Duodenal mucosa (tissue), 2 donors: ENCODE results near the gene PPP1CB.

Experiments used
- H3K27ac ChIP-seq: one replicate; pipeline ENCODE4 v1.7.0; 2013; ENCODE audit warnings: low read depth, low read length
- H3K27me3 ChIP-seq, 2 donors: one replicate each; pipeline ENCODE4 v1.7.0; 2013; ENCODE audit warnings: low read length in 2 of 2, control low read depth in 1 of 2; ENCODE audit not compliant: insufficient read depth in 2 of 2, control insufficient read depth in 1 of 2
- H3K36me3 ChIP-seq, 2 donors: one replicate each; pipeline ENCODE4 v1.7.0; 2013; ENCODE audit warnings: low read length in 2 of 2, control low read depth in 1 of 2; ENCODE audit not compliant: insufficient read depth in 2 of 2, control insufficient read depth in 1 of 2
- H3K4me1 ChIP-seq, 2 donors: one replicate each; pipeline ENCODE4 v1.7.0; 2013; ENCODE audit warnings: low read length in 2 of 2, control low read depth in 1 of 2; ENCODE audit not compliant: insufficient read depth in 2 of 2, control insufficient read depth in 1 of 2
- H3K4me3 ChIP-seq, 2 donors: one replicate each; pipeline ENCODE4 v1.7.0; 2013; ENCODE audit warnings: low read length in 2 of 2, low read depth in 1 of 2
- H3K9ac ChIP-seq, 2 donors: one replicate each; pipeline ENCODE4 v1.7.0; 2013; ENCODE audit warnings: low read length in 2 of 2, low read depth in 1 of 2
- H3K9me3 ChIP-seq, 2 donors: one replicate each; pipeline ENCODE4 v1.7.0; 2013; ENCODE audit warnings: low read length in 2 of 2, control low read depth in 1 of 2; ENCODE audit not compliant: control insufficient read depth in 1 of 2

Gene PPP1CB

DNA sequence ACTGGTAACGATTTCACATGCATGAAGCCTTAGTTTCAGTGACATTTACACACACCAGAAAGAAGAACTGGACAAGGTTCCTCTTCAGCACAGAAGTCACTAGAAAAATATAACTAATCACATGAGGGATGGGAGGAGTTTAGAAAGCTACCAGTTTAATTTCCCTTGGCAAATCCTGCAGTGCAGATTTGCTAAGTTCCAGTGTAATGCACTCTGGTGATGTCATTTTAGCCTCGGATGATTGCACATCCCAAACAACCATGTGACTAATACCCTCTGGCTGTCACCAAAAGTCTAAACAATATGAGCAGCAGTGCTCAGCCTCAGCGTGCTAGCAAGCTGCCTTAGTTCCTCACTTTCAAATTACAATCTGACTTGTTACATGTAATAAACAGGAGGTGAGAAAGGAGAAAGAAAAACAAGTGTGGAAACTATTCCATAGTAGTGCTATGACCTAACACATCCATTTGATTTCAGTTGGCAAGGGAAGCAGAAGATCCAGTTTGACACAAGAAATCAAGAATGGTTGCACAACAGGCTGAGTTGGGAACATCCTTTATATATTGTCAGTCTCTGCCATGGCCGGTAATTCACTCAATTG lies 35.3 kb upstream of the PPP1CB start:
- Histone ChIP-seq H3K27ac (peak overlapping the region; percentile 70), H3K4me3 (no peak overlapping the region), H3K9me3 (no peaks in the 10 kb centered on the region), H3K27me3 (no peaks in the 10 kb centered on the region), H3K9ac (no peak overlapping the region), H3K4me1 (peaks cover 0 to 18% of the 10 kb centered on the region in 2 donors), H3K36me3 (no peaks in the 10 kb centered on the region)

DNA sequence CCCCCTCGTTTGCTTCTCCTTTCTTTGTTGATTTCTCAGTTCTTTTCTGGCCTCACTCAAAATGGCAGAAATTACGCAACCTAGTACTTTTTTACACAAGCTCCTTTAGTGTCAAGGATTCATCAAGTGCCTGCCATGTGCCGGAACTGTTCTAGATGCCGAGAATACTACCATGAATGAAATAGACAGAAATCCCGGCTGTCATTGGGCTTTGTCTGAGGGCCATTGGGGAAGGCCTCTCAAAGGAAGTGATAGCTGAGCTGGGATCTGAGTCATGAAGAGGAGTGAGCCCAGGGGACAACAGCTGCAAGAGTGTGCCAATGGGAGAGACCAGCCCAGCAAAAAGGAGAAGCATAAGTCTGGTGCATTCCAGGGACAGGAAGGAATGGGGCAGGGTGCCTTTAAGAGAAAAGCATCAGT lies 34.3 kb upstream of the PPP1CB start:
- Histone ChIP-seq H3K9ac (no peak overlapping the region), H3K27me3 (no peaks in the 10 kb centered on the region), H3K4me3 (no peak overlapping the region)

DNA sequence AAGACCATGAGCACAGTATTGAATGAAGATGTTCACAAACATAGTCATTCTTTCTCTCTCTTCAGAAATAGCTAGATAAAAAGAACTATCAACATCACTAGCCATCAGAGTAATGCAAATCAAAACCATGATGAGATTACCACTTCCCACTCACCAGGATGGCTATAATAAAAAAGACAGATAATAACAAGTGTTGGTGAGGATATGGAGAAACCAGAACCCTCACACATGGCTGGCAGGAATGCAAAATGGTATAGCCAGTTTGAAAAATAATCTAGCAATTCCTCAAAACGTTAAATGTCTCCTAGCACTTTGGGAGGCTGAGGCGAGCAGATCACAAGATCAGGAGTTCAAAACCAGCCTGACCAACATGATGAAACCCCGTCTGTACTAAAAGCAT lies 31.3 kb upstream of the PPP1CB start:
- Histone ChIP-seq H3K9me3 (no peaks in the 10 kb centered on the region), H3K4me3 (no peak overlapping the region), H3K36me3 (no peaks in the 10 kb centered on the region), H3K27ac (no peak overlapping the region), H3K27me3 (no peaks in the 10 kb centered on the region), H3K9ac (no peak overlapping the region), H3K4me1 (peaks cover 0 to 18% of the 10 kb centered on the region in 2 donors)

More for the DNA sequence above, 34.3 kb upstream of the PPP1CB start:
- Histone ChIP-seq H3K4me1 (peaks cover 0 to 18% of the 10 kb centered on the region in 2 donors), H3K27ac (no peak overlapping the region), H3K36me3 (no peaks in the 10 kb centered on the region), H3K9me3 (no peaks in the 10 kb centered on the region)

DNA sequence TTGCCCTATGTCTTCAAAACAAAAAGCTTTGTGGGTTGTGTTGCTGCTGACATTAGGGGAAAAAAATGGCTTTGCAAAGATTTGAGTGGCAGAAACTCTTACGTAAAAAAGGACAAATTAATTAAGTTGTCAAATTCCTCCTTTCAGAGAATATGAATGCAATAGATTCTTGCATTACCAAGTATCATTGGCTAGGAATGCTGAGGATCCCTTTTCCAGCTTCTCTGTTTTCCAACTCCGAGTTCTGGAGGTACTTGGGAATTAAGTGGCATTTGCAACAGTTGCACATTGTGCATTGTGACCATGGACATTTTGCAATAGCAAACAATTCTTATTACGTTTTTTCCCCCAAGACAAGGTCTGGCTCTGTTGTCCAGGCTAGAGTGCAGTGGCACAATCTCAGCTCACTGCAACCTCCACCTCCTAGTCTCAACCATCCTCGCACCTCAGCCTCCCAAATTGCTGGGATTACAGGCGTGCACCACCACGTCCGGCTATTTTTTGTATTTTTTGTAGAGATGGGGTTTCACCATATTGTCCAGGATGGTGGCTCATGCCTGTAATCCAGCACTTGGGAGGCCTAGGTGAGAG lies 29.9 kb upstream of the PPP1CB start:
- no peaks in the 10 kb centered on the region for H3K27me3 ChIP-seq

DNA sequence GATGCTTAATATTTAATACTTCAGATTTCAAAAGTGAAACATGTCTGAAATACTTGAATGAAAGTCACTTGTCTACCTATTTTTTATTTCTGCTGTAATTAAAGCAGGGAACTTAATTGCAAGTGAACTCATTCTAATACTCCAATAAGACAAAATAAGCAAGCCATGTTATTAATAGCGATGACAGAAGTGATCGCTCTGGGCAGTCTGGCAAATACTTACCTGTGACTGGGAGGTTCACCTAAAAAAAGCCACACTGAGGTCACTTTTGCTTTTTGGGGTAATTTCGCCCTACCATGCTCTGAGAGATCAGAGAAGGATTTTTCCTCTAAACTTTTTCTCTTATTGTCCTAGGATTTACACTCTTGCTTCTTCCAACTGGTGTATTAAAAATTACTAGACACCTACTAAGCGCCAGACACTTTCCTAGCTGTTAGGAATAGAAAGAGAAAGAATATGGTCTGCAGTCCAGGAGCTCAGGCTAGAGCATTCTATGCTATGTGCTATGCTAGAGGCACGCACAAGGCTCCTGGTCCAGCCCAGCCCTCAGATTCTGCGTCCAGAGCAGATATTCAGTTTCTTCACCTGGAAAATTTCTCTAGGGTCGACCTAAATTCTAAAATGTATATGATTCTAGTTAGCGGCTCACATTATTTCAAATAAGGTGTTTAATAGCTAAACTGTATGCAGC lies 26.5 kb upstream of the PPP1CB start:
- Histone ChIP-seq H3K9me3 (no peaks in the 10 kb centered on the region), H3K27me3 (no peaks in the 10 kb centered on the region), H3K9ac (no peak overlapping the region), H3K4me3 (no peak overlapping the region), H3K27ac (no peak overlapping the region), H3K4me1 (no peaks in the 10 kb centered on the region), H3K36me3 (no peaks in the 10 kb centered on the region)

More for the DNA sequence above, 29.9 kb upstream of the PPP1CB start:
- no peak overlapping the region for H3K27ac ChIP-seq
- H3K9ac ChIP-seq = no peak overlapping the region
- no peaks in the 10 kb centered on the region for H3K9me3 ChIP-seq
- H3K4me1 ChIP-seq = peaks cover 0 to 9% of the 10 kb centered on the region in 2 donors
- H3K4me3 ChIP-seq = no peak overlapping the region
- no peaks in the 10 kb centered on the region for H3K36me3 ChIP-seq

DNA sequence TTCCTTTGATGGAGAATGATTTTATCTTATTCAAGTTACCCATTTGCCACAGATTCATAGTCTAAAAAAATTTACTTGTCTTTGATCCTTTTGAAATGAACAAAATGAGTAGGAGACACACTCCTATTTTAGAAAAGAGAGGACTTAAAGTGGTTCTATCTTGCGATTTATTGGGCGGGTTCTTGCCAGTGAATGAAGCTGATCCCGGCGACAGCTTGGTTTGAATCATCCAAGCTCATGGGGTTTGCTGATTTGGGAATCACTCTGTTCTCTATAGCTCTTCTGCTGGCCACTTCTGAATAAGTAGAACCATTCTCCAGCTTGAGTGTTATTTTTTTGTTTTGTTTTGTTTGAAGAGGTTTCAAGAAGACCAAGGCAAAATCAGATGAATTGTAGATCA lies 25.5 kb upstream of the PPP1CB start:
- H3K4me3 ChIP-seq = no peak overlapping the region
- H3K27me3 ChIP-seq = no peaks in the 10 kb centered on the region
- H3K36me3 ChIP-seq = no peaks in the 10 kb centered on the region
- no peak overlapping the region for H3K9ac ChIP-seq
- H3K27ac ChIP-seq = no peak overlapping the region
- H3K4me1 ChIP-seq = no peaks in the 10 kb centered on the region
- H3K9me3 ChIP-seq = no peaks in the 10 kb centered on the region

DNA sequence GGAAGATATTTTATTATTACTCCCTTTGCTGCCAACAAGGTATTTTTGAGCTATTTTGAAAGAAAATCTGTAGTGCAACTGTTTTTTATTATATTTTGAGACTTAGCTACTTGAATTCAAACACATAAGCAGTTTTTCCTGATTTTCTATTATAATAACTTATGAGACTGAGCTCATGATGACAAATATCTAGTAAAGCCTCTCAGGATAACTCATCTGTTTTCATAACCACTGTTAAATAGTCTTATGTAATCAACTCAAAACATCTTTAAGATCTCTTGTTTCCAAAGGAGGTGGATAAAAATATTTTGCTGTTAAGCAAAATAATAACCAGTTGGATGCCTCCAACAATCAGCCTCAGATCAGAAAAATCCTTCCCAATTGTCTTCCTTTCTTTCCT lies 21.9 kb upstream of the PPP1CB start:
- no peaks in the 10 kb centered on the region for H3K9me3 ChIP-seq
- H3K4me3 ChIP-seq = no peak overlapping the region
- no peaks in the 10 kb centered on the region for H3K36me3 ChIP-seq
- H3K27me3 ChIP-seq = no peaks in the 10 kb centered on the region
- H3K9ac ChIP-seq = no peak overlapping the region
- H3K27ac ChIP-seq = no peak overlapping the region
- H3K4me1 ChIP-seq = no peaks in the 10 kb centered on the region

DNA sequence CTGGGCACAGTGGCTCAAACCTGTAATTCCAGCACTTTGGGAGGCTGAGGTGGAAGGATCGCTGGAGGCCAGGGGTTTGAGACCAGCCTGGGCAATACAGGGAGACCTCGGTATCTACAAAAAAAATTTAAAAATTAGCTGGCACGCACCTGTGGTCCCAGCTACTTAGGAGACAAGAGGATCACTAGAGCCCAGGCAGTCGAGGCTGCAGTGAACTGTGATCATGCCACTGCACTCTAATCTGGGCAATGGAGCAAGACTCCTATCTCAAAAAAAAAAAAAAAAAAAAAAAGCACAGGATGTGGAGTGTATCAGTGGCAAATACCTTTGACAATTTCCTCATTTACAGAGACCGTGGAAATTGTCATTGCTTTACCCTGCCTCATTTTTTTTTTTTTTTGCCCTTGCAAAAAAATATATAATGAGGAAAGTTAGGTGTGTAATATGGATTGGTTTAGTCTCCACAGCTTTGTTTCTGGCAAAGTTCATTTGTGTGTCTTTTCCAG lies 20.9 kb upstream of the PPP1CB start:
- H3K27me3 ChIP-seq = no peaks in the 10 kb centered on the region
- no peaks in the 10 kb centered on the region for H3K36me3 ChIP-seq
- no peak overlapping the region for H3K27ac ChIP-seq
- H3K9ac ChIP-seq = no peak overlapping the region
- no peaks in the 10 kb centered on the region for H3K9me3 ChIP-seq
- no peaks in the 10 kb centered on the region for H3K4me1 ChIP-seq
- no peak overlapping the region for H3K4me3 ChIP-seq

DNA sequence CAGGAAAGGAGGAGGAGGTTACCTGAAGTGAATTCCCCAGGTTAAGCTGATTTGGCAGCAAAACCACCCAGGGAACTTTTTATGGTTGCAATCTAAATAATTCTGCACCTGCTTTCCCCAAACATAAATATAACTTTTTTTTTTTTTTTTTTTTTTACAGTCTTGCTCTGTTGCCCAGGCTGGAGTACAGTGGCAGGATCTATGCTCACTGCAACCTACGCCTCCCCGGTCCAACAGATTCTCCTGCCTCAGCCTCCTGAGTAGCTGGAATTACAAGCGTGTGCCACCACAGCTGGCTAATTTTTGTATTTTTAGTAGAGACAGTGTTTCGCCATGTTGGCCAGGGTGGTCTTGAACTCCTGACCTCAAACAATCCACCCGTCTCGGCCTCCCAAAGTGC lies 16.1 kb upstream of the PPP1CB start:
- no peaks in the 10 kb centered on the region for H3K27me3 ChIP-seq
- no peak overlapping the region for H3K27ac ChIP-seq
- no peak overlapping the region for H3K4me3 ChIP-seq

DNA sequence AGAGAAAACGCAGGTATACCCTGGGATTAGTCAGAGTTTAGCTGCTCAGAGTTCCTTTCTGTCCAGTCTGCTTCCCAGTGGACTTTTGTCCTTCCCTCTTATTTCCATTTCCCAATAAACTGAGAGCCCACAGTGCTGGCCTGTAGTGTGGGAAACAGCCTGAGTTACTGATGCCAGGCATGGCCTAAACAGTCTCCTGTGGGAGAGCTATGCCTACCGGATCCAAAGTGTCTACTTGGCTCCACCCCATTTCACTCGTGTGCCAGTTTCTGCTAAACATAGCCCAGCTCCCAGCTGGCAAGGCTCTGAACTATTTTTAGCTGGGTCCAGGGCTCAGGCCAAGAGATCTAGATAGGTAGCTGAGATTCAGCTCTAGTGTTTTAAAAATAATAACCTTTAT lies 15.6 kb upstream of the PPP1CB start:
- peaks cover 0 to 7% of the 10 kb centered on the region in 2 donors for H3K9me3 ChIP-seq
- no peak overlapping the region for H3K27ac ChIP-seq
- H3K4me1 ChIP-seq = no peaks in the 10 kb centered on the region
- H3K36me3 ChIP-seq = no peaks in the 10 kb centered on the region
- no peaks in the 10 kb centered on the region for H3K27me3 ChIP-seq
- no peak overlapping the region for H3K4me3 ChIP-seq
- no peak overlapping the region for H3K9ac ChIP-seq

More for the DNA sequence above, 16.1 kb upstream of the PPP1CB start:
- no peaks in the 10 kb centered on the region for H3K36me3 ChIP-seq
- peaks cover 0 to 7% of the 10 kb centered on the region in 2 donors for H3K9me3 ChIP-seq
- no peak overlapping the region for H3K9ac ChIP-seq
- H3K4me1 ChIP-seq = no peaks in the 10 kb centered on the region
